HG02938 (cell line): ENCODE results near the gene EGR2.
A peak's percentile ranks its signal among the peaks of the same experiment; 100 is the strongest.

Experiments
- ATAC-seq: cut with Tn5 transposase; IDR thresholded peaks from one replicate; pipeline ENCODE4 v1.9.1; 2021; ENCODE audit warnings: mild to moderate bottlenecking, moderate library complexity; ENCODE audit not compliant: unreplicated experiment

Gene EGR2

DNA sequence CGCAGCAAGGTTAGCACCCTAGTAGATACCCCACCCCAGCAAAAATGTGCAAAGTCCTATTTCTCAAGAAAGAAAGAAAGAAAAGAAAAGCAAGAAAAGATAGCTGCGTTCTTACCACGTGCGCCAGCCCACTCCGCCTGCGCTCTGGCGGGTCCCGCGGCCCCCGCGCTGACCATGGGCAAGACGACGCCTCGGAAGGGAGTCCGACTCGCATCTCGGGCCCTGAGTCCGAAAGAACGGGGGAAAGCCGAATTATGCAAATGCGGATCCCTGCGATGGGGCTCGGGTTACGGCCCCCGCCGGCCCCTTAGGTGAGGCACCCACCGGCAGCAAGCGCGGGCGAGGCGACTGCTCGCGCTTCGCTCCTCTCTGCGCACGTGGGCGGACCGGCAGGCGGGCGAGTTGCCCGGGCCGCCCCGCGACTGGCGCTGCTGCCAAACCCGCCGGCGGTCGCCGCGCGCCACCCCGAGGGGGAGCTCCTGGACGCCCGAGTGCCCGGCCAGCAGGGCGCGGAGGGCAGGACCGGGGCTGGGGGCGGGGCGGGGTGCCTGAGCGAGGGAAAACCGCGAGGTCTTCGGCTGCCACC is 2.4 kb upstream of the EGR2 start:
- no peak for ATAC-seq

DNA sequence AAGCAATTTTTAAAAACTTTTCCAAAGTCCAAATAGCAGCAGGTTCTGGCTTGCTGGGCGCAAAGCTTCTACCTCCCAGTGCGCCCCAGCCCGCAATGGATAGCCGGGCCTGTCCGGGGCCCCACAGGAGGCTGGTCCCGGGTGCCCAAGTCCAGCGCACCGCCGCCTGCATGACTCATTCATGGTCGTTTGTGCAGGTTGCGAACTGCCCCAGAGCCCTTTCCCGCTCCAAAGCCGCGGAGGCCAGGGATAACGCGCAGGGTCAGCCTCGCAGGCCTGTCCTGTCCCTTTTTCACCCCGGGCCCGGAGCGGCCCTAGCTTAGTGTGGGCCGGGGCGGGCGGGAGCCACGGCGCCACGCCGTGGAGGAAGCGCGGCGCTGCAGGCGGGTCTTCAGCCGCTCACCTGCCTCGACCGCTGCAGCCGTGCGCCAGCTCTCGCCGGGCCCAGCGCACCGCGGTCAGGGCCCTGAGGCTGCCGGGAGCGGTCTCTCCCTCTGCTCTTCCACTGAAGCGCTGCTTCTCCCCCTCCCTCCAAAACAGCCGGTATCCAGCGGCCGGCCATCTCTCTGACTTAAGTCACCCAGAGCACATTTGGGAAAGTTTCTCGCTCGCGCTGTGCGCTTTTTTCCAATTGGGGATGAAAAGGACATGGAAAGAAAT is 1.7 kb upstream of the EGR2 start:
- ATAC-seq = peak; percentile 27

DNA sequence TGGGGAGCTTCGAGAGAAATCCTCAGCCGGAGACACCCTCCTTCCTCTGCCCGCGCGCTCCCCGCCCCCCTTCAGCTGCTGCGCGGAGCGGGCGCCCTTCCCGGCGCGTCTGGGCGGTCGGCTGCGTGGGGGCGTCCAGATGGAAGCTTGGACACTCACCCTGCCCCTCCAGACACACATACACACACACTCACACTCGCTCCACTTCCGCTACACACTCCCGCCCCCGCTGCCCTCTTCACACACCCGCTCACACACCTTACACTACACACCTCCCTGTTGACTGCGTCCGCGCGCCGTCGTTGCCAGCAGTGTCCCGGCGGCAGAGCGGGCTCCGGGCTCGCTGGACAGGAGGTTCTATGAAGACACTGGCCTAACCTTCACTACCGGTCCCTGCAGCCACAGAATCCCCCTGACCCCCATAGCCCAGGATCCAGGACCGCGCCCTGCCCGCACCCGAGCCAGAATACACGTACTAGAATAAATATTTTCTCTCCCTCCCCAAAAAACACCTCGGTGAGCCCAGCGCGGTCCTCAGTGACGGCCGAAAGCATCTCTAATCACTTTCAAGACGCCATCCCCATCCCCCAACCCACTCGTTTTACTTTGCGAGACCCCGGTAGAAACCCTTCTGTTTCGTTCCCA is 1.1 kb upstream of the EGR2 start:
- ATAC-seq = peak; percentile 10

GRCh38 chr10:62816076-62816330 is 163 bp downstream of the EGR2 start:
- no peak for ATAC-seq

- no peak for ATAC-seq
Measured at GRCh38 chr10:62815381-62816075, 638 bp downstream of the EGR2 start.

DNA sequence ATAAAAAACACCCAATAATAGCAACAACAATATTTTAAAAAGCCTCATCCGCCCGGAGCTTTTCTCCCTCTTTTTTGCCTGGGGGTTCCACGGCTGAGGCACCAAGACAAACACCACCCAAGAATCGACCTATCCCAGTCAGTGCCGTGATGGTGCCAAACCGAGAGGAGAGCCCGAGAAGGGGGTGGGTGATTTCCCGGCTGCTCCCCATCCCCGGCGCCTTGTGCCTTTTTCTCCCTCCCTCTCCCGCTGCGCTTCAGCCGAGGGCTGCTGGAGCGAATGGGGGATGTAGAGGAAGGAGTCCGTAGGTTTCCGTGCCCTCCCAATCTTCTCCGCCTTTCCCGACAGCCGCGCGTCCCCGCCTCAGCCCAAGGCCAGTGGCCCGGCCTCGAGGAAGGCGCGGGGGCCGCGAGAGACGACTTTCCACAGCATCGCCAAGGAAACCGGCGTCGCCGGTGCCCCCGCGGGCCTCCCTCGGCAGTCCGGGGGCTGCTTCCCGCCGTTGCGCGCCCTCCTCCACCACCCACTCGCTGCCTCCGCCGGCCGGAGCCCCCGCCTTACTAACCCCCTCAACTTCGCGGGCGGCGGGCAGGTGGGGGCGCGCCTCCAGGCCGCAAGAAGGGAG is 1.3 kb downstream of the EGR2 start:
- no peak for ATAC-seq

GRCh38 chr10:62813981-62814380 is 2.2 kb downstream of the EGR2 start:
- ATAC-seq = no peak

DNA sequence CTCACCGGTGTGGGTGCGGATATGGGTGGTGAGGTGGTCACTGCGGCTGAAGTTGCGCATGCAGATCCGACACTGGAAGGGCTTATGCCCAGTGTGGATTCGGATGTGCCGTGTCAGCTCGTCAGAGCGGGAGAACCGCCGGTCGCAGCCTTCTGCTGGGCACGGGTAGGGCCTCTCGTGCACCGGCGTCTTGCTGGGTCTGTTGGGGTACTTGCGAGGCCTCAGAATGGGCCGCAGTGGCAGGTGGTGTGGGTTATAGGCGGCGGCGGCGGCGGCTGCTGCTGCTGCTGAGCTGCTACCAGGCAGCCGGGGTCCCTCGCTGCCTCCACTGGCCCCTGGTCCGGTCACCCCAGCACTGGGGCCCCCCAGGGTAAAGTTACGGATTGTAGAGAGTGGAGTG is 2.7 kb downstream of the EGR2 start:
- ATAC-seq = no peak

DNA sequence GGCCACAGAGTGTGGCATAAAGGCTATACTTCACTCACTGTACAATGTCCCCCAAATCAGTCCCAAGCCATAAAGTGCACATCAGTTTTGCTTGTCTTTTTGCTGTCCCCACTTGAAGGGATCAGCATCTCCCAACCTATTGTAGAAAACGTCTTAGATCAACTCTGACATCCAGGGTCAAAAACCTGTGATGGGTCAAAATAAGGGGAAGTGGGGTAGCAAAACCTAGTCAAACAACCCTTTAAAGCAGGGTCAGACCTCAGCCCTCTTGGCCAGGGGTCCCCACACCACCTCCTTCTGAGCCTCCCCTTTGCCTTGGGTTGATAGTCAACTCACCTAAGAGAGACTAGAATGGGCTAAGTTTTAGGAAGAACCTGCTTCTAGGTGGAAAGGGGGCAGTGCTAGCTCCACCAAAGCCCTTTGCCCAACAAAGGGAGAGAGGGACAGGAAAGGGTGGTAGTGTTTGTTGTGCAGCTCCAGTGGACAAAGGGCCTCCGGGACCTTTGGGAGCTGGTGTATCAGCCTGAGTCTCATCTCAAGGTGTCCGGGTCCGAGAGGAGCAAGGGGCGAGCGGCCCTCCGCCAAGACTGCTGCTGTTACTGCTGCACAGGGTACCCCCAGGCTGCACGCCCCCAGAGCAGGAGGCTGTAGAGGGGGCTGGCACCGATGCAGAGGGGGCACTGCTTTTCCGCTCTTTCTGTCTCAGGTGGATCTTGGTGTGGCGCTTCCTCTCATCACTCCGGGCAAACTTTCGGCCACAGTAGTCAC is 3.3 kb downstream of the EGR2 start:
- ATAC-seq = no peak

DNA sequence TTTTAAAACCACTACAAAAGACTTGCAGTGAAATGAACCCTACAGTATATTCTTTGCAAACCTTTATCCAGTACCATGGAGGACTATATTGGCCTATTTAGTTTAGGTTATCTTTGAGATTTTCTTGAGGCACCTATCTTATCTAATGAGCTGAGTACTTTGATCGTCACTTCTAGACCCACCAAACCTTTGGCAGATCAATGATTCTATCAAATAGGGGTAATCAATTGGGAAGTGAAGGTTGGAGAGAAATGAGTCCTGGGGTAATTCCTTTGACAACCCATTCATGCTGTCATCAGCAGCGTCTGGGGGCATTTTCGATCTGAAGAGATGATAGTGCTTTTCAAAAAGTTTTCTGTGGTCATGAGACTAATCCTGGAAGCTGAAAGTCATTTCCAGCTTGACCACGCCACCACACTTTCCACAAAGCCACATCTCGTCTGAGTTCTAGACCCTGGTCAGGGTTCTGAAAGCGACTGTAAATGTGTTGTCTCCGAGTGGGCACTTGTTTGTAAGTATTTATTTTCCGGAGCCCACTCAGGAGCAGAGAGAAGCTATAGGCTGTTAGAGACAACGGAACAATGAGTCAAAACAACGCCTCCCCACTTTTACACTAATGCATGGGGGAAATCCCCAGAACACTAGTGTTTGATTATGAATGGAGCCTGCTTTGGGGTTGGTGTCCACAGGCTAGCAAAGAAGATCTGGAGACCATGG is 4.8 kb downstream of the EGR2 start:
- ATAC-seq = peak; percentile 39

GRCh38 chr10:62810156-62810902 is 5.8 kb downstream of the EGR2 start:
- ATAC-seq = no peak

GRCh38 chr10:62806251-62806650 is 9.9 kb downstream of the EGR2 start:
- ATAC-seq = no peak

DNA sequence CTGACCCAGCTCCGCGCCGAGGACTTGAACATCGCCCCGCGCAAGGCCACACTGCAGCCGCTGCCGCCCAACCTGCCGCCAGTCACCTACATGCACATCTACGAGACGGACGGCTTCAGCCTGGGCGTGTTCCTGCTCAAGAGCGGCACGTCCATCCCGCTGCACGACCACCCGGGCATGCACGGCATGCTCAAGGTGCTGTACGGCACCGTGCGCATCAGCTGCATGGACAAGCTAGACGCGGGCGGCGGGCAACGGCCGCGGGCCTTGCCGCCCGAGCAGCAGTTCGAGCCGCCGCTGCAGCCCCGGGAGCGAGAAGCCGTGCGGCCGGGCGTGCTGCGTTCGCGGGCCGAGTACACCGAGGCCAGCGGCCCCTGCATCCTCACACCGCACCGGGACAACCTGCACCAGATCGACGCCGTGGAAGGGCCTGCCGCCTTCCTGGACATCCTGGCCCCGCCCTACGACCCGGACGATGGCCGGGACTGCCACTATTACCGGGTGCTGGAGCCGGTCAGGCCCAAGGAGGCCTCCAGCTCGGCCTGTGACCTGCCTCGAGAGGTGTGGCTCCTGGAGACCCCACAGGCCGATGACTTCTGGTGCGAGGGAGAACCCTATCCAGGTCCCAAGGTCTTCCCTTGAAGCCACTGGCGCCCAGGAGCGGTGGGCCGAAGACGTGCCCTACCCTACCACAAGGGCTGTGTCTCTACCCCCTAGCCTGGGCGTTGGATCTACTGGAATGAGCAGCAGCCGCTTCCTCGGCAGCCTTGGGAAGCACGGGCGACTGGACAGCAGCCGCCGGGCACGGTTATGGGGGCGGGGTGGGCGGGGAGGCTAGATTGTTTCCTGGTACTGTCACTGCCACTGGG is 10.7 kb downstream of the EGR2 start:
- no peak for ATAC-seq

- ATAC-seq = peak; percentile 83
Measured at GRCh38 chr10:62804356-62805230, 11.6 kb downstream of the EGR2 start, which contains the start of gene ADO. Gene ADO, plus strand, starts transcription at chr10:62804720. Its CDS starts 340 bp downstream, at chr10:62805060.

DNA sequence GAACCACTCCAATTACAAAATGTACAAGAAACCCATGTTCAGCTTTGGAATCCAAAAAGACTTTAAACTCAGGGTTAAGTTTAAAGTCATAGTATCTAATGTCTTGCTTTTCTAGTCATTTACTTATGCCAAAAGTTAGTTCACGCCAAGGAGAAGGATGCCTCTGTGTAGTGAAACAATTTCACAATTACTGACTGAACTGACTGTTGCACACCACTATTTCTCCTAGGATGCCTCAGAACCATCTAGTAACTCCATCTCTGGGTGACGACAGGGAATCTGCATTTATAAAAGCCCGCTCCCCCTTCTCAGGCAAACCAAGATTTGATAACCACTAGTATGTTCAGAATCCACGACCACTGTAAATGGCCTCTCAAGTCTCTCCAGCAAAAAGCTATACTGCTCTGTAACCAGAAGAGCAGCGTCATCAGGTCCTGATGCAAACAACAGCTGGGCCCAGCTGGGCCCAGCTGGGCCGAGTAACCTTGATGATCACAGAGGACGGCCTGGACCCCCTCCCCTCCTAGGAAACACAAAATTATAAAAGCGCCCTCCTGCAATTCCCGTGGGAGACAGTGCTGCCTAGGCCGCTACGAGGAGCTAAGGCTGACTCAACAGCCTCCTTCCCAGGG is 12.3 kb downstream of the EGR2 start:
- ATAC-seq = peak; percentile 2

DNA sequence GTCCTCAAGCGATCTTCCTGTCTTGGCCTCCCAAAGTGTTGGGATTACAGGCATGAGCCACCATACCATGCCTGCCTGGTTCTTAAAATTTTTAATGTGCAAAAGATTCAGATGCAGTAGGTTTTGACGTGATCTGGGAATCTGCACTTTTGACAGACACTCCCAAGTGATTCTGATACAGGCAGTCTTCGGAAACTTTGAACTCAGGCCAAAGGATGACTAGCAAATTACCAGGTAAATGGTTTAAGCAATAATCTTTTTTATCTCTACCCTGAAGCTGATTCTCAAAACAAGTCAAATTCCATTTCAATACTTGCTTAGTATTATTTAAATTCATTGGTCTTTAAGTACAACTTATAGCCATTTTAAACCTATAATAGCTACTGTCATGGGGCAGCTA is 14.3 kb downstream of the EGR2 start:
- no peak for ATAC-seq

DNA sequence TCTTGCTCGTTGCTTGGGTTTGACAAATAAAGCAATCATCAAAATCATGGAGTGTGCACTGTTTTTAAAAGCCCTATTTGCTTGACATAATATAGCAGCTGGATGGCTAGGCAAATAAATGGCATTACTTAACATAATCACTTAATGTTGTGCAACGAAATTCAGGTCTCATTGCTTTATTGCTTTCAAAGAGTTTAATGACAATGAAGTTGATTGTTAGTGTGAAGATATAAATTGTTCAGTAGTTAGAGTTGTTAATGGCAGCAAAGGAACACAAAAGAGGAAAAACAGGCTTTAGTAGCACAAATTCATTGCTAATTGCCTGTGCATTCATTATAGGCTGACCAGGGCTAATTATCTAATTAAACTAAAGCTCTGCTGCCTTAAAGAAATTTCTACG is 19.3 kb downstream of the EGR2 start:
- ATAC-seq = no peak
